OCI-LY7 (cell line): ENCODE data around the gene RMDN2. TPM values are rescaled to one million over a fixed set of nuclear protein-coding genes. Genes with fewer than 3 reads are reported as not detected.

ENCODE experiments used
- BruUV-seq: library from RNA; stranded (reverse); fragments of 400-500 nt; replicated peaks from 2 replicates; lab custom pipeline; 2021; lab: Mats Ljungman, UMichigan
- CTCF ChIA-PET: fragments of 300-600 bp; sonication (Branson Sonifier 250); formaldehyde crosslinking; loops from one replicate; lab custom pipeline; 2022; ENCODE audit warnings: antibody characterized with exemption; ENCODE audit not compliant: unreplicated experiment; lab: Charles Lee
- POLR2A ChIA-PET: fragments of 300-600 bp; sonication (Branson Sonifier 250); formaldehyde crosslinking; loops from one replicate; lab custom pipeline; 2022; ENCODE audit warnings: antibody characterized with exemption; lab: Charles Lee
- DNase-seq: peaks from one replicate; pipeline ENCODE4 v3.0.0-alpha.2; 2015; ENCODE audit warnings: low spot score
- H2AFZ ChIP-seq: fragments of 200-600 bp; sonication (generic), shearing (Covaris generic); 2 replicates; pipeline ENCODE4 v1.6.1; 2014; ENCODE audit warnings: mild to moderate bottlenecking, antibody characterized with exemption, low read length, moderate library complexity
- H3K27ac ChIP-seq: fragments of 200-600 bp; sonication (generic); 2 replicates; pipeline ENCODE4 v1.5.1; 2014; ENCODE audit warnings: mixed run types, low read depth, mild to moderate bottlenecking, moderate library complexity, low read length, inconsistent platforms; ENCODE audit not compliant: poor library complexity, severe bottlenecking
- H3K36me3 ChIP-seq: fragments of 200-600 bp; sonication (generic); 2 replicates; pipeline ENCODE4 v1.6.1; 2014; ENCODE audit warnings: mild to moderate bottlenecking, antibody characterized with exemption, low read length, moderate library complexity, mixed read lengths; ENCODE audit not compliant: insufficient read depth
- H3K4me1 ChIP-seq: fragments of 200-600 bp; sonication (generic); 2 replicates; pipeline ENCODE4 v1.5.1; 2014; ENCODE audit warnings: mild to moderate bottlenecking, low read length; ENCODE audit not compliant: insufficient read depth, poor library complexity, severe bottlenecking
- H3K4me2 ChIP-seq: fragments of 200-600 bp; sonication (generic); 2 replicates; pipeline ENCODE4 v1.6.1; 2014; ENCODE audit warnings: mild to moderate bottlenecking, low read length
- H3K4me3 ChIP-seq: fragments of 200-600 bp; sonication (generic); 2 replicates; pipeline ENCODE4 v1.5.1; 2014; ENCODE audit warnings: mild to moderate bottlenecking, low read depth, low read length; ENCODE audit not compliant: poor library complexity, severe bottlenecking
- H3K79me2 ChIP-seq: fragments of 200-600 bp; sonication (generic); 2 replicates; pipeline ENCODE4 v1.6.1; 2016; ENCODE audit warnings: low read depth, mild to moderate bottlenecking, low read length, moderate library complexity, mixed read lengths; ENCODE audit not compliant: insufficient read depth
- H3K9me2 ChIP-seq: fragments of 200-600 bp; sonication (generic); 2 replicates; pipeline ENCODE4 v1.6.1; 2016; ENCODE audit warnings: mild to moderate bottlenecking, low read length, mixed read lengths; ENCODE audit not compliant: insufficient read depth
- H3K9me3 ChIP-seq: fragments of 200-600 bp; sonication (generic); 2 replicates; pipeline ENCODE4 v1.6.1; 2014; ENCODE audit warnings: mild to moderate bottlenecking, mixed run types, low read length, mixed read lengths
- H4K20me1 ChIP-seq: fragments of 200-600 bp; sonication (generic); 2 replicates; pipeline ENCODE4 v1.6.1; 2014; ENCODE audit warnings: mild to moderate bottlenecking, antibody characterized with exemption, low read length, moderate library complexity, mixed read lengths; ENCODE audit not compliant: insufficient read depth
- EZH2phosphoT487 ChIP-seq: fragments of 200-600 bp; sonication (generic); IDR thresholded peaks from 2 replicates; pipeline ENCODE4 v1.6.1; 2018; ENCODE audit warnings: low read depth, borderline replicate concordance, mild to moderate bottlenecking, mixed run types, antibody characterized with exemption, low read length, moderate library complexity, mixed read lengths
- intact Hi-C: fragments of 100-400 bp; cut with micrococcal nuclease; formaldehyde crosslinking; loops from one replicate; pipeline ENCODE4 v1.10.0; 2022; ENCODE audit not compliant: unreplicated experiment
- total RNA-seq, 2 experiments: library from RNA; depleted of rRNA in 1 of 2; stranded (reverse); fragments of >200 nt in 1 of 2; shearing (Covaris generic) in 1 of 2; gene quantifications; 2 replicates each; pipeline ENCODE4 v1.2.3, GENCODE V29; 2014 to 2022
- TF ChIP-seq, protein P1 (sequence below): fragments of 200-600 bp; sonication (generic); conservative IDR thresholded peaks from 2 replicates; pipeline ENCODE4 v1.5.1; 2014; ENCODE audit warnings: mild to moderate bottlenecking, antibody characterized with exemption, low read length, moderate library complexity, mixed read lengths

The RMDN2 gene
- total RNA-seq, 2 experiments from 2014 or later, result 0.50 to 3.1 TPM

- no peak overlapping the region for H3K27ac ChIP-seq
- POLR2A ChIA-PET, result no interaction called here
- no peak overlapping the region for H2AFZ ChIP-seq
- no peaks in the 10 kb centered on the region for H4K20me1 ChIP-seq
- H3K36me3 ChIP-seq, result no peaks in the 10 kb centered on the region
- BruUV-seq, result no TSS peak
- no peak overlapping the region for H3K4me2 ChIP-seq
- no peaks in the 10 kb centered on the region for H3K9me2 ChIP-seq
- no peaks in the 10 kb centered on the region for H3K4me1 ChIP-seq
- no peak for TF ChIP-seq EZH2phosphoT487
- TF ChIP-seq, protein P1, sequence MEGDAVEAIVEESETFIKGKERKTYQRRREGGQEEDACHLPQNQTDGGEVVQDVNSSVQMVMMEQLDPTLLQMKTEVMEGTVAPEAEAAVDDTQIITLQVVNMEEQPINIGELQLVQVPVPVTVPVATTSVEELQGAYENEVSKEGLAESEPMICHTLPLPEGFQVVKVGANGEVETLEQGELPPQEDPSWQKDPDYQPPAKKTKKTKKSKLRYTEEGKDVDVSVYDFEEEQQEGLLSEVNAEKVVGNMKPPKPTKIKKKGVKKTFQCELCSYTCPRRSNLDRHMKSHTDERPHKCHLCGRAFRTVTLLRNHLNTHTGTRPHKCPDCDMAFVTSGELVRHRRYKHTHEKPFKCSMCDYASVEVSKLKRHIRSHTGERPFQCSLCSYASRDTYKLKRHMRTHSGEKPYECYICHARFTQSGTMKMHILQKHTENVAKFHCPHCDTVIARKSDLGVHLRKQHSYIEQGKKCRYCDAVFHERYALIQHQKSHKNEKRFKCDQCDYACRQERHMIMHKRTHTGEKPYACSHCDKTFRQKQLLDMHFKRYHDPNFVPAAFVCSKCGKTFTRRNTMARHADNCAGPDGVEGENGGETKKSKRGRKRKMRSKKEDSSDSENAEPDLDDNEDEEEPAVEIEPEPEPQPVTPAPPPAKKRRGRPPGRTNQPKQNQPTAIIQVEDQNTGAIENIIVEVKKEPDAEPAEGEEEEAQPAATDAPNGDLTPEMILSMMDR, result no peak
- intact Hi-C loops, result no loop called here
- no peaks in the 10 kb centered on the region for H3K79me2 ChIP-seq
- H3K4me3 ChIP-seq, result no peak overlapping the region
- no peak for DNase-seq
- H3K9me3 ChIP-seq, result no peaks in the 10 kb centered on the region
- CTCF ChIA-PET, result no interaction called here
Observed at GRCh38 chr2:38066421-38067115, 141.5 kb downstream of the RMDN2 start.

Other genes with a start within 250 kb of the RMDN2 start
- 0.44 TPM in 1 of 2 replicates, not detected in the other for gene CYP1B1, start 150.9 kb downstream of the RMDN2 start, total RNA-seq (2014; rRNA removed; shearing (Covaris generic))
- not detected in 2 replicates for gene CYP1B1, start 150.9 kb downstream of the RMDN2 start, total RNA-seq (2022)